H54 (cell line): Measurements from ENCODE around the gene CRYGN.

Experiments
- DNase-seq: peaks from one replicate; pipeline ENCODE4 v3.0.0; 2011; ENCODE audit warnings: low spot score, mixed read lengths; ENCODE audit not compliant: insufficient read length
- FAIRE-seq: peaks from 3 replicates; lab custom pipeline; 2011; peaks lifted over from hg19 to GRCh38; lab: Jason Lieb, UNC
- POLR2A ChIP-seq: IDR thresholded peaks from 2 replicates; pipeline ENCODE4 v1.6.1; 2011; ENCODE audit warnings: low read depth, mild to moderate bottlenecking, low read length

The CRYGN gene

DNA sequence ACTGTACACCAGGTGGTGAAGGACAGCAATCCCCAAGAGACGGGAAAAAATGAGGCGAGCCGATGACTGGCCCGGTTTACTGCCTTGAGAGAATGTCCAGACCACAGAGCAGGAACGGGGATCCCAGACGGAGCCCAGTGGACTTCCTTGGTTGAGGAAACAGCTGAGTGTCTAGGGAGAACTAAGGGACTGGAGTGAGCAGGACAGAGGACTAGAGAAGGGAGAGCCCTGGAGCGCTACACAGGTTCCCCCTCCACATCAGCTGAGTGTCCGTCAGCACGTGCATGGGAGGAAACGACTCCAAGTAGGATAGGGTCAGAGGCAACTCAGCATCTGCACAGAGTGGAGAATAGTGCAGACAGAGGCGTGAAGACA, 23.0 kb downstream of the CRYGN start:
- DNase-seq = no peak
- FAIRE-seq = no peak
- TF ChIP-seq POLR2A = no peak

DNA sequence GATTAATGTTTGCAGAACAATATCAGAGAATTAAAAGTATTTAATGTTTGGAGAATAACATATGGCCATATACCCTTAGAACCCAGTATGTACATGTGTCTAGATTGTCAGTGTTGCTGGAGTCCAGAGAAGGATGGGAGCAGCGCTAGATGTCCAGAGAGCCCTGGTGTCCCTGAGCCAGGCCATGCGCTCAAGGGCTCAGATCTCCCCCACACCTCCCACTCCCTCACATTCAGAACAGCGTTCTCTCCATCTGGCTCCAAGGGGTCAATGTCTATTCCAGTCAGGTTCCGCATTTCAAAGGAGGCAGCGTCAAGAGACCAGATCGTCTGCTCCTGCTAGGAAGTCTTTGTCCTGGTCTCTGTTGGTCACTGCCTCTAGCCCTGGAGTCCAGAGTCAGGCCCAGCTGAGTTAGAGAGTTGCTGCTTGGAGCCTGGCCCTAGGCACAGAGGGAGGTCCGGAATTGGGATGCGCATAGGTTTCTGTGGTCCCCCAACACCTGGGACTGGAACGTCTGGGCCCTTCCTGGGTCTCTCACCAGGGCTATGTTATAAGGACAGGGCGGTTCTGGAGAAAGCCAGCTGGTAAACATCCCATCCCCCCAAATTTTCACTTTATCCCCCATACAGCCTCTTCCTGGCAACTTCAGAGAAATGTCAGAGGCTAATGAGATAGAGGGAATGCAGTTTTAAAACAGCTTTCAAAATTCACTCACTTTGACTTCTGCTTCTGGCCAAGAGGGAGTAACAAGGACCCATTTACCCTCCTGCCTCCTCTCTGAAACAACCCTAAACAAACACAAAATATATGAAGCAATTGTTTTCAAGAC, 23.6 kb downstream of the CRYGN start:
- TF ChIP-seq POLR2A = no peak
- DNase-seq (no peak), FAIRE-seq (no peak)

DNA sequence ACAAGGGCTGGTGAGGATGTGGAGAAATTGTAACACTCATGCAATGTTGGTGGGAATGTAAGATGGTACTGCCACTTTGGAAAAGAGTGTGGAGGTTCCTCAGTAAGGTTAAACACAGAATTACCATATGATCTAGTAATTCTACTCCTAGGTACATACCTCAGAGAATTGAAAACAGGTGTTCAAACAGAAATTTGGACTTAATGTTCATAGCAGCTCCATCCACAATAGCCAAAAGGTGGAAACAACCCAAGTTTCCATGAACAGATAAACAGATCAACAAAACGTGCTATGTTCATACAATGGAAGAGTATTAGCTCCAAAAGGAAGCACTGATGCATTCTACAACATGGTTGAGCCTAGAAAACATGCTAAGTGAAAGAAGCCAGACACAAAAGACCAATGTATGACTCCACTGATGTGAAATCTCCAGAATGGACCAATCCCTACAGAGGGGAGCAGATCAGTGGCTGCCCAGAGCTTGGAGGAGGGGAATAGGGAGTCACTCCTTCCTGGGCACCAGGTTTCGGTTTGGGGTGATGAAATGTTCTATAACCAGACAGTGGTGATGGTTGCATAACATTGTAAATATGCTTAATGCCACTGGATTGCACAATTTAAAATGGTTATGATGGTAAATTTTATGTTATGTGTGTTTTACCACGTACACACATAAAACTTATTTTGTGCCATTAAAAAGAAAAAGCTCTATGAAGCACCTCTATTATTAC, 24.4 kb downstream of the CRYGN start:
- TF ChIP-seq POLR2A = no peak
- no peak for DNase-seq
- no peak for FAIRE-seq

DNA sequence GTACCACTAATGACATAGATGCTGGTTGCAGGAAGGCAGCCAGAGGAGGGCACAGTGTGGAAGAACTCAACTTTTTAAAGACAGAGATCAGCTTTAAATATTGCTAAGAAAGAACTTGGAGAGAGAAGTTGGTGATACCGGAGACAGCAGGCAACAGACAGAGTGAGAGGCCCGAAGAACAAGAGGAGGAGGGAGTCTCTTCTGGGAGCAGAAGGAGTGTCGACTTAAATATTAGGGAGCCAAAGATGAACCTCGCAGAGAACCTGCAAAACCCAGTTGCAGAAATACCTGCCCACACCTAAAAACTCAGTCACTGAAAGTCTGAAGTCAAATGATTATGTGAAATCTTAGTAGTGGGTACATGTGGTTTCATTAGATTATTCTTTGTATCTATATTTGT, 26.7 kb downstream of the CRYGN start:
- FAIRE-seq = no peak
- no peak for TF ChIP-seq POLR2A
- no peak for DNase-seq

DNA sequence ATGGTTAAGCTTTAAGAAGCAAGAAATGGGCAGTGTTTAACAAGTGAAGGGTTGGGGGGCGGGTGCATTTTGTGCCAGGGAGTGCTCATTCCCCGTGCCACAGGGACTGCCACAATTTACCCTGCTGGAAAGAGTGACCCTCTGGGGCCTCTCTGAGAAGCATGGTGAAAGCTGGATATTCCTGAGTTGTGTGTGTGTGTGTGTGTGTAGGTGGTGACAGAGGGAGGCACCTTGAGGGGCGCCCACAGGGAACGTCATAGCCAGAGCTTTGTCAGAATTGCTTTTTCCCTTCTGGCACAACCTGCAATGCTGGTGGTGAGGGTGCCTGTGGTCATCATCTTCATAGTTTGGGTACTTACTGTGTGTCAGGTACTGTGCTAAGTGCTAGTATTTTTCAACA, 27.6 kb downstream of the CRYGN start:
- DNase-seq (no peak), FAIRE-seq (no peak)
- TF ChIP-seq POLR2A = no peak

GRCh38 chr7:151411551-151411950, 28.4 kb downstream of the CRYGN start:
- no peak for TF ChIP-seq POLR2A
- DNase-seq (no peak), FAIRE-seq (no peak)

DNA sequence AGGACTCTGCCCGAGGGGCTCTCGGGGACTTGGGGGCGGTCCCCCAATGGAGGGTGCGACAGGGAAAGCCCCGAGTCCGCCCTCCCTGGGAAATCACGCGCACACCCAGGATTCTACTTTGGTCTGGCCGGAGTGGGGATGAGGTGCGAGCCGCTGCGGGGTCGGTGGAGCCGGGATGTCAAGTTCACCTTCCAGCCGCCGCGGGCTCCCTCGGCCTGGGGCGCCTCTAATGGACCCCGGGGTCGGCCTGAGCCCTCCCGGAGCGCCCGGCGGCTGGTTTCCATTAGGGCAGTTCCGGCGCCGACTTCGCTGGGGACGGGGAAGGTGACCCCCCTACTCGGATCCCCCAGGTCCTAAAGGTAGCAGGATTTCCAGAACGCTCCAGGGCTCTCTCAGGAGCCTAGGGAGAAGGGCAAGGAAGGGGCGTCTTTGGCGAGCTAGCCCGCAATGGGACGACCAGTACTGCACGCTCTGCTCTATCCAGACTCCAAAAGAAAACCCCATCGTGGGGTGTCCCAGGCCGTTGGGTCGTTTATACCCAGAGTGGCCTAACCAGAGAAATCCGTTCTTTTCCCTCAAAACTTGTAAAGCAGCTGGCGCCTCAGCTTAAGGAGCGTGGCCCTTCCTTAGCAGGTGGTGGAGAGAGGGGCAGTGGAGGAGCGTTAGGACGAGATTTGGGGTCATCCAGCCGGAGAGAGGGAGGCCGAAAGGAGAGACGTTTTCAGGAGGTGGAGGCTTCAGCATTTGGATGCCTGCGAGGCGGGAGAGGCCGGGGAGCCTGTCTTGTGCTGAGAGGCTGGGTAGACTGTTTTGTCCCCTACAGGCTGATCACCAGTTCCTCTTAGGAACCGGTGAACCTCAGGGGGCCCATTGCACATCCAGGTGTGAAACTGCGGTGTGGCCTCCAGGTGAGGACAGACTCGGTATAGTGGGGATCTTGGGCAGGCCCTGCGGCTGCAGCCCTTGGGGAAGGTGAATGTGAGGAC, 29.2 kb downstream of the CRYGN start:
- FAIRE-seq (no peak), DNase-seq (no peak)
- TF ChIP-seq POLR2A = no peak

DNA sequence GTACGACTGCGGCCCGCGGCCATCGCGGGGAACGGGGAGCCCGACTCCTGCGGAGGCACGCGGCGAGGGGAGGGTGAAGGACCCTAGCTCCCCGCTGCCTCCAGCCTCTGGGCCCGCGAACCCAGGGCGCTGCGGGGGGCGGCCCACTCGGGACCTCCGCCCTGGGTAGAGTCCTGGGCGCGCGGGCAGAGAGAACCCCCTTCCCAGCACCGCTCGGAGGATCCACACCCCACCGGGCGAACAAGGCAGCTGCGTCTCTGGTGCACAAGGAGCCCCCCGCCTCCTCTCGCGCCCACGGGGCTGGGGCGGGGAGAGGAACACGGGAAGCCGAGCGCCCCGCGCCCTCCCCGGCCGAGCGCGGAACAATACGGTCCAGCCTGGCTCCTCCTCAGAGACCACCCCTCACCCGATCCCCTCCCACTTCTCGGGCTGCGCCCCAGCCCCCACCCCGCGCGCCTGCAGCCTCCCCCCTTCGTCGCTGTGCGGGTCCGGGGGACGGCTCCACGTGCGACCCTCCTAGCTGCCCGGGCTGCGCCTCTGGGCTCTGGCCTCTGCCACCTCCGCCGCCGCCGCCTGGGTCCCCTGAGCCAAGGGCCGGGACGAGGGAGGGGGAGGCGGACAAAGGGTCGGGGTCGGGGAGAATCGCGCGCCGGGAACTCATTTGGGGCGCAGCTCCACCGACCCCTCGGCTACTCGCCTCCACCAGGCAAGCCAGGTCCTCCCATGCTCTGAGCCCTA, 30.1 kb downstream of the CRYGN start, which contains the start of gene WDR86:
Gene WDR86 (minus strand): TSS at position 372 of the 738 bp plus-strand sequence. CDS start 449 bp downstream, outside the sequence.
- no peak for TF ChIP-seq POLR2A
- FAIRE-seq (no peak), DNase-seq (no peak)

- TF ChIP-seq POLR2A = no peak
- DNase-seq = no peak
- no peak for FAIRE-seq
Measured at GRCh38 chr7:151408839-151409666, 30.9 kb downstream of the CRYGN start.

- no peak for DNase-seq
- no peak for TF ChIP-seq POLR2A
- FAIRE-seq = no peak
Measured at GRCh38 chr7:151408498-151408838, 31.5 kb downstream of the CRYGN start.

DNA sequence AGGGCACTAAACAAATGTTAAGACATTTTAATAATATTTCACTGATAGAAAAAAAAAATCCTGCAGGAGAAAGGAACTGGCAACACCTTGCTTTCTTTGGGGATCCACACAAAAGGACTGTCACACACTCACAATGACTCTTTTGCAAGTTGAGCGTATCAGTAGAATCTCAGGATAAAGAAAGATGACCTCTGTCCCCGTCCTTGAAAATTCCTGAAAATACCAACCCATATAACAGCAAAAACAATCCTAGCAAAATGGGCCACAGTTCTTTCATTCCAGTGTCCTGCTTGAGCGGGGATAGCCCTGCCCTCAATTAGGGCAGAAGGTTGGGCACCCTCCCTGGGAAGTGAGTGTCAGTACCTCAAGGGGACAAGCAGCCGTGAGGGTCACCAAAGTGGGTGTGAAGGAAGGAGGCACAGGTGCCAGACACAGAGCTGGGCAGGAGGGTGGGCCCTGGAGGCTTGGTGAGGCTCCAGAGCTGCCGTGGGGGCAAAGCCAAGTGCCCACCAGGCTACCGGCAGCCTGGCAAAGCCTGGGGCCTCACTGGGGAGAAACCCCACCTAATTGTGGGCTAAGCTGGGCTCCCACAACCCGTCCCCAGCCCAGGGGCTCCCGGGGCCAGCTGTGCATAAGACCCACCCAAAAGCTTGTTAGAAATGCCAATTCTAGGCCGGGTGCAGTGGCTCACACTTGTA, 32.9 kb downstream of the CRYGN start:
- no peak for DNase-seq
- FAIRE-seq = no peak
- TF ChIP-seq POLR2A = no peak
